HG03442 (cell line): ENCODE results near the gene RABGEF1.
"Not testable (repeated sequence)": the region's sequence is repeated elsewhere in the genome, so short reads cannot be mapped to it uniquely, and the experiment has no call there.

Experiments used
- ATAC-seq: cut with Tn5 transposase; IDR thresholded peaks from one replicate; pipeline ENCODE4 v1.9.1; 2021; ENCODE audit warnings: mild to moderate bottlenecking, moderate library complexity; ENCODE audit not compliant: unreplicated experiment

RABGEF1 gene

GRCh38 chr7:66740302-66740979 is at the start of gene RABGEF1:
TSS of gene RABGEF1 (plus strand) at chr7:66740733. CDS start at chr7:66771900, 31,167 bp downstream.
- ATAC-seq = peak; percentile 78

GRCh38 chr7:66693331-66693730 is 47.2 kb upstream of the RABGEF1 start:
- ATAC-seq = no peak

GRCh38 chr7:66694286-66694685 is 46.2 kb upstream of the RABGEF1 start:
- ATAC-seq = no peak

GRCh38 chr7:66695417-66695816 is 45.1 kb upstream of the RABGEF1 start:
- ATAC-seq = not testable (repeated sequence)

DNA sequence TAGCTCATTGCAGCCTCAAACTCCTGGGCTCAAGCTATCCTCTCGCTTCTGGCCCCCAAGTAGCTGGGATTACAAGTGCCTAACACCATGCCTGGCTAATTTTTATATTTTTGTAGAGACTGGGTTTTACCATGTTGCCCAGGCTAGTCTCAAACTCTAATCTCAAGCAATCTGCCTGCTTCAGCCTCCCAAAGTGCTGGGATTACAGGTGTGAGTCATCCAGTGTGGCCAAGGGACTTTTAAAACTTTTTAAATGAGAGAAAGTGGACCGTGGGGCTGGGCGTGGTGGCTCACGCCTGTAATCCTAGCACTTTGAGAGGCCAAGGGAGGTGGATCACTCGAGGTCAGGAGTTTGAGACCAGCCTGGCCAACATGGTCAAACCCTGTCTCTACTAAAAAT is 44.4 kb upstream of the RABGEF1 start:
- ATAC-seq = not testable (repeated sequence)

DNA sequence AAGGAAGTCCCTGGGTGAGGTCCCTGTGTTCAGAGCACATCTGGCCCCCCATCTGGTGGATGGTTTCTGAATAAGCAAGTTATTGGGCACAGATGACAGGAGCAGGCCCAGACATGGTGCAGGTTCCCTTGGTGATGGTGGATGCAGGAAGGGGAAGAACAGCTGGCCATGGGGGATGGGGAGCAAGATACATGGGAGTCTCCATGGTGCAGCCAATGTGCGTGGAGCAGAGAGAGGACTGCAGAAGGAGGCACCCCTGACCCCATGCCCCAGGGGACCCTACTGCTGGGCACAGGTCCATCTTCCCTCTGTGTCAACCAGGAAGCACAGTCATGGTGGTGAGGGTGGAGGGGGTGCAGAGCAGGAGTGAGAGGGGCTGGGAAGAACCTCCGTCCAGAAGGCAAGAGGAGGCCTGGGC is 43.8 kb upstream of the RABGEF1 start:
- no peak for ATAC-seq

GRCh38 chr7:66697449-66698438 is 42.8 kb upstream of the RABGEF1 start:
- ATAC-seq = no peak

- no peak for ATAC-seq
Observed at GRCh38 chr7:66698652-66699205, 41.8 kb upstream of the RABGEF1 start.

GRCh38 chr7:66699998-66700397 is 40.5 kb upstream of the RABGEF1 start:
- no peak for ATAC-seq

- no peak for ATAC-seq
Observed at GRCh38 chr7:66700633-66701131, 39.9 kb upstream of the RABGEF1 start.

GRCh38 chr7:66707825-66708224 is 32.7 kb upstream of the RABGEF1 start:
- ATAC-seq = no peak

DNA sequence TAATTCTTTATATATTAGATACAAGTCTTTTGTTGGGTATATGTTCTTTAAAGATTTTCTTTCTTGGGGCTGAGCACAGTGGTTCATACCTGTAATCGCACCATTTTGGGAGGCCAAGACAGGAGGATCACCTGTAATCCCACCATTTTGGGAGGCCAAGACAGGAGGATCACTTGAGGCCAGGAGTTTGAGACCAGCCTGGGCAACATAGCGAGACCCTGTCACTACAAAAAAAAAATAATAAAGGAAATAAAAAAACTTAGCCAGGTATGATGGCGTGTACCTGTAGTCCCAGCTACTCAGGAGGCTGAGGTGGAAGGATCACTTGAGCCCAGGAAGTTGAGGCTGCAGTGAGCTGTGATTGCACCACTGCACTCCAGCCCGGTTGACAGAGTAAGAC is 29.8 kb upstream of the RABGEF1 start:
- ATAC-seq = not testable (repeated sequence)

GRCh38 chr7:66713687-66714086 is 26.8 kb upstream of the RABGEF1 start:
- ATAC-seq = no peak

DNA sequence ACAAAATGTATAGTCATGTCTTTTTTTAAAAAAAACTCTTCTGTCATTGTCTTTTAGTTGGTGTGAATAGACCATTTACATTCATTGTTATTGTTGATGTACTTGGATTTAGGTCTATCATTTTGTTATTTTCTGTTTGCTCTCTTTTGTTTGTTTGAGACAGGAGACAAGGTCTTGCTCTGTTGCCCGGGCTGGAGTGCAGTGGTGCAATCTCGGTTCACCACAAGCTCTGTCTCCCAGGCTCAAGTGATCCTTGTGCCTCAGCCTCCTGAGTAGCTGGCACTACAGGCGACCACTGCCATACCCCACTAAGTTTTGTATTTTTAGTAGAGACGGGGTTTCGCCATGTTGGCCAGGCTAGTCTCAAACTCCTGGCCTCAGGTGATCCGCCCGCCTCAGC is 23.9 kb upstream of the RABGEF1 start:
- ATAC-seq = not testable (repeated sequence)

- no peak for ATAC-seq
Observed at GRCh38 chr7:66720561-66720960, 20.0 kb upstream of the RABGEF1 start.

- ATAC-seq = no peak
Observed at GRCh38 chr7:66725843-66726242, 14.7 kb upstream of the RABGEF1 start.

- no peak for ATAC-seq
Observed at GRCh38 chr7:66727058-66727457, 13.5 kb upstream of the RABGEF1 start.

DNA sequence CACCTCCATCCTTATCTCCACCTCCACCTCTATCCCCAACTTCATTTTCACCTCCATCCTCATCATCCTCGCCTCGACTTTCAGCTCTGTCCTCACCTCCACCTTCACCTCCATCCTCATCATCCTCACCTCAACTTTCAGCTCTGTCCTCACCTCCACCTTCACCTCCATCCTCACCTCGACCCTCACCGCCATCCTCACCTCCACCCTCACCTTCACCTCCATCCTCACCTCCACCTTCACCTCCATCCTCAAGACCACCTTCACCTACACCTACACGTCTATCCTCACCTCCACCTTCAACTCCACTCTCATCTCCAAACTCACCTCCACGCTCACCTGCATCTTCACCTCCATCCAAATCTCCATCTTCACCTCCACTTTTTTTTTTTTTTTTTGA is 12.0 kb upstream of the RABGEF1 start:
- no peak for ATAC-seq

DNA sequence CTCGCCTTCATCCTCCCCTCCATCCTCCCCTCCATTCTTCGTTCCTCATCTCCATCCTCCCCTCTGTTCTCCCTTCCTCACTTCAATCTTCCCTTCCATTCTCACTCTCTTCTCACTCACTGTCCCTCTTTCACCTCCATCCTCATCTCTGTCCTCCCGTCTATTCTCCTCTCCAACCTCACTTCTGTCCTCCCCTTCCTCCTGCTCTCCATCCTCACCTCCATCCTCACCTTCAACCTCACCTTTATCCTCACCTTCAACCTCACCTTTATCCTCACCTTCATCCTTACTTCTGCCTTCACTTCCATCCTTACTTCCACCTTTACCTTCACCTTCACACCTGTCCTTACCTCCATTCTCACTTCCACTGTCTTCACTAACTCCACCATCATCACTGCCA is 11.3 kb upstream of the RABGEF1 start:
- no peak for ATAC-seq

- no peak for ATAC-seq
Observed at GRCh38 chr7:66731986-66732385, 8.5 kb upstream of the RABGEF1 start.

DNA sequence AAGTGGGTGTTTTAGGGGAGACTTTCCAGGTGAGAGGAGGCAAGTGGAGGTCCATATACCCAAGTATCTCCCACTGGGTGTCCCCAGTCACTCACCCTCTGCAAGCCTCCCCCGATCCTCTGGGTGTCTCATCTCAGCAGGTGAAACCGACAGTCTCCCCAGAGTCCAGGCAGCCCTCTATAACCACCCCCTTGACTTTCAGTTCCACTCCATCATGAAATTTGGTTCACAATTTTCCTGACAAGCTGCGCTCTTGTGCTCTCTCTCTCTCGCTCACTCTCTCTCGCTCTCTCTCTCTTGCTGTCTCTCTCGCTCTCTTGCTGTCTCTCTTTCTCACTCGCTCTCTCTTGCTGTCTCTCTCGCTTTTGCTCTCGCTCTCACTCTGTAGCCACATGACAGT is 8.1 kb upstream of the RABGEF1 start:
- peak; percentile 70 for ATAC-seq
